T47D (cell line): ENCODE results near the gene EXOSC2.

Source experiments
- DNase-seq, 2 experiments: peaks; one replicate each; pipeline versions ENCODE4 v3.0.0 to v3.0.0-alpha.2; 2011 to 2012; ENCODE audit warnings: low read depth in 1 of 2, low spot score in 1 of 2
- JUND ChIP-seq: IDR thresholded peaks from 2 replicates; pipeline ENCODE4 v1.6.1; 2012; ENCODE audit warnings: low read depth
- in situ Hi-C: cut with HindIII; loops from 2 replicates; pipeline ENCODE4 v1.10.0; 2016; ENCODE audit warnings: low sequenced_read_pairs, low pct_unique_long_range_greater_than_20kb

The EXOSC2 gene

DNA sequence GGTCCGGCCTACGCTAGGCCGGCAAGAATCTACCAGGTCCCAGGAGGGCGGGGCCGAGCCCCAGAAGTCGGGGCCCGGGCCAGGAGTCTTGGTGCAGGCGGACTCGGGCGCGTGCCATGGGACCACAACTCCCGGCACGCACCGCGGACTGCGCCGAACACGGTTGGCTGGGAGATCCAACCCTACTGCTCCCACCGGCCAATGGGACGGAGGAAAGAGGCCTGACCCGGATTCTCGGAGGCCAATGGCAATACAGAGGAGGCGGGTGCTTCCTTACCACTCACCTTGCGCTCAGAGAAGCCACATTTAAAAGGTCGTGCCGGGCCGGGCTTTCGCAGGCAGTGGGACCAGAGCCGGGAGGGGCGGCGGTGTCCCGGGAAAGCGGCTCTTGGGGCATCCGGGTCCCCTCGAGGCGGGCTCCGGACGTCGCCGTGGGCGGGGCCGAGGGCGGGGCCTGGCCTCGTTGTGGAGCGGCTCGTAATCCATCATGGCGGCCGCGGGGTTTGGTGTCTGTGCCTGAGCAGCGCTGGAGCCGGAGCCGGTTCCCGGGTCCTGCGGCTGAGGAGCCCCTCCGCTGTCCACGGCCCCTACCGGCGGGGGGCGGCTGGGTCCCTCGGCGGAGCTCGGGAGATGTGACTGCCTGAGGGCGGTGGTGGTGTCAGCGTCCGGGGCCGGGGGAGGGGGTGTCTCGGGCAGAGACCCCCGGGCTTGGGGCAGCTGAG lies 19.1 kb downstream of the EXOSC2 start:
- DNase-seq: peak; percentile 100
- in situ Hi-C loops: no loop called here
- TF ChIP-seq JUND: no peak

DNA sequence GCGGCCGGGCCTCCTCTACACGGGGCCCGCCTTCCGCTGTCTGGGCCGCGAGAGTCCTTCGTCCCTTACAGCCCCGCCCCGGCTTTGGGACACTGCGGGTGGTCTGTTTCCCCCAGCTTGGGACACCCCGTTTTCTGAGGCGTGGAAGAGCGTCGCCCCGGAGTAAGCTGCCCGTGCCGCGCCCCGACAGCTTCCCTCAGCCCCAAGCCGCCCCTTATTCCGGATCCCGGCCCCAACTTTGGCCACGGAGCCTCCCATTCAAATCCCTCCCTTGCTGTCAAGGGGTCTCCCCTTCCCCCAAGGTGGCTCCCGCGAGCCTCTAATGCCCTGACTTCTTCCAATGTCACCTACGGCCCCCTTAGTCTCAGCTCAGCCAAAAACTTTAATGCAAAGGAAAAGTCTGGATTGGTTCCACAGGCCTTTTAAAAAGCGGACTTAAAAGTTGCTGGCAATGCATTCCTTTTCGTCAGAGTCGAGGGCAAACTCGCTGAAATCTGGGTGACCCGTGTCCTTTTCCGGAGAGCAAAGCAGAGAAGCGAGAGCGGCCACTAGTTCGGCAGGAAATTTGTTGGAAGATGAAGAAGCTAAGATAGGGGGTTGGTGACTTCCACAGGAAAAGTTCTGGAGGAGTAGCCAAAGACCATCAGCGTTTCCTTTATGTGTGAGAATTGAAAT lies 19.8 kb downstream of the EXOSC2 start:
- no peak for TF ChIP-seq JUND
- in situ Hi-C loops: no loop called here
- peak; percentile 18 to 50 for DNase-seq

DNA sequence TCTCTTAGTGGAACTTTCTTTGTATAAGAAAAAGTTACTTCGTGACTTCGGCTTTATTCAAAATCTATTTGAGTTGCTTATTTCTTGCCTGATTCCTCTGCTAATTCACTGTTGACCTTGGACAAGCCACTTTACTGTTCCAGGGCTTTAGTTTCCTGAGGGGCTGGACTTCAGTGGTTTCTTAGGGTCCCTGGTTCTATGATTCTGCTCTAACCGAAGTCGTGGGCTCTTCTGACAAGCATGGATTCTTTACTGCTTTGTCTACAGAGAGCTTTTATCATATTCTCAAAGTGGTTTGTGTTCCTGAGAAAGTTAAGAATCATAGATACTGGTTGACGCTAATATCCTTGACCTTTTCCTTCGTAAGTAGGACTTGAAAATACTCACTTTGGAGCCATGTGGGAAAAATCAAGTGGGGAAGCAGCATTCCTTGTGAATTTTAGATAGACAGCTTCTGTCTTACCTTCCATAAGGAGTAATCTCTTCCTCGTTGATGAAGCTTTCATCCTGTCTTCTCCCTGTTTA lies 21.1 kb downstream of the EXOSC2 start:
- TF ChIP-seq JUND: no peak
- in situ Hi-C loops: no loop called here
- no peak for DNase-seq

- in situ Hi-C loops: no loop called here
- no peak for DNase-seq
- no peak for TF ChIP-seq JUND
These were observed 21.7 kb downstream of the EXOSC2 start for GRCh38 chr9:130715270-130715669.

- in situ Hi-C loops: no loop called here
- no peak for DNase-seq
- no peak for TF ChIP-seq JUND
These were observed 25.0 kb downstream of the EXOSC2 start for GRCh38 chr9:130718562-130718961.

DNA sequence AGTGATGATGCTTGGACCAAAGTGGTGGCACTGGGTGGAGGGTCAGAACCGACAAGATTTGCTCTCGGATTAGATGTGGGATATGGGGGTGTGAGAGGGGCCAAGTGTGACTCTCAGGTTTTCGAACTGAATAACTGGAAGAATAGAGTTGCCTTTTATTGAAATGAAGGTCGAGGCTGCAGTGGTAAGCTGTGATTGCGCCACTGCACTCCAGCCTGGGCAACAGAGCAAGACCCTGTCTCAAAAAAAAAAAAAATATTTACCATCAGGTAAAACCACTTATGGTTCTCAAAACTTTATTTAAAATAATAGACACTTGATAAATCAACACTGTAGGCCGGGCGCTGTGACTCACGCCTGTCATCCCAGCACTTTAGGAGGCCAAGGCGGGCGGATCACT lies 27.2 kb downstream of the EXOSC2 start:
- no peak for DNase-seq
- no peak for TF ChIP-seq JUND
- in situ Hi-C loops: no loop called here

- DNase-seq: no peak
- in situ Hi-C loops: no loop called here
- TF ChIP-seq JUND: no peak
These were observed 35.1 kb downstream of the EXOSC2 start for GRCh38 chr9:130728721-130729120.

- in situ Hi-C loops: no loop called here
These were observed 35.6 kb downstream of the EXOSC2 start for GRCh38 chr9:130729145-130729544.

DNA sequence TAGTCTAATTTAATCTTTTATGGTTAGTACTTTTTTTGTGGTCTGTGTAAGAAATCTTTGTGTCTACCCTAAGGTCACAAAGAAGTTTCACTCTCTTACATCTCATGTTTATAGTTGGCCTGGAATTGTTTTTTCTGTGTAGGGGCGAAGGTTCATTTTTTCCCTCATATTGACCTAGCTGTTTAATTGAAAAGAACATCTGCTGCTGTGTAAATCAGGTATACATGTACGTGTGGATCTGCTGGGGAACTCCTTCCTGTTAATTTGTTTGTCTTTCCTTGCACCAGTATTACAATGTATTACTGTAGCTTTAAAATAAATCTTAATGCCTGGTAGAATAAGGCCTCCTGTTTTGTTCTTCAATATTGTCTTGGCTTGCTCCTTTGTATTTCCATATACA lies 37.8 kb downstream of the EXOSC2 start:
- DNase-seq: no peak
- TF ChIP-seq JUND: no peak
- in situ Hi-C loops: no loop called here

More at GRCh38 chr9:130729145-130729544, 35.6 kb downstream of the EXOSC2 start:
- no peak for TF ChIP-seq JUND
- no peak for DNase-seq

DNA sequence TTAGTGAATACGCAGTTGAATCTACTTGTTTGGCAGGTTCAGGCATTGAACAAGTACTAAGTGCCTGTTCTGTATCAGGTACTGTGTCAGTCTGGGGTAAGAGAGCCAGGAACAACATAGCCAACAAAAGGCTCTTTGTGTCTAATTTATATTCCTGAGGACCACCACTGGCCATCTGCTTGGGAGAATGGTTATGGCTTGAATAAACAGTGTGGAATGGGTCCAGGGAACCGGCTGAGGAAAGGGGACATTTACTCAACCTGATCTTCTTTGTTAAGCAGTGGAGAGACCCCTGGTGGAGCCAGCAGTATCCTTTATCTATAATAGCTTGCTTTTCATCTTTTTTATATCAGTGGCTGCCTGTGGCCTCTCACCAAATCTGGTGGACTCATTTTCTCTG lies 38.6 kb downstream of the EXOSC2 start:
- in situ Hi-C loops: no loop called here
- no peak for TF ChIP-seq JUND
- no peak for DNase-seq

DNA sequence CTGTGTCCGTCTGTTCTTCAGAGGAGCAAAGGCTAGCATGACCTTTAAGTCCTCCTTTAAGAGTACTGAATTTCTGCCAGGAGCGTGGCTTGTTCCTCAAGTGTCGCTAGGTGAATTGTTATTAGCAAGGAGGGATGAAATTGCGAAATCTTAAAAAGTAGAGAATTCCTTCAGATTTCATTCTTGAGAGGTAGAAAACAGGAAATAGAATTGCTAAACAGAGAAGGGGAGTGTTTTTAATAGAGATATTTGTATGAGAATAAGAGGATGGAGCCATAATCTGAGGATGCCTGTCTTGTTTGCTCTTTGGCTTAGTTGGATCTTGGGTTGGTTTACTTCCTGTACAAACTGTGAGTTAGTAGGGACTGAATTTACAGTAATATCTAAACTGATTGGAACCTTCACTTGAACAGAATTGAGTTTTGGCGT lies 39.2 kb downstream of the EXOSC2 start:
- TF ChIP-seq JUND: no peak
- in situ Hi-C loops: no loop called here
- DNase-seq: peak in 1 of 2 experiments; percentile 18

DNA sequence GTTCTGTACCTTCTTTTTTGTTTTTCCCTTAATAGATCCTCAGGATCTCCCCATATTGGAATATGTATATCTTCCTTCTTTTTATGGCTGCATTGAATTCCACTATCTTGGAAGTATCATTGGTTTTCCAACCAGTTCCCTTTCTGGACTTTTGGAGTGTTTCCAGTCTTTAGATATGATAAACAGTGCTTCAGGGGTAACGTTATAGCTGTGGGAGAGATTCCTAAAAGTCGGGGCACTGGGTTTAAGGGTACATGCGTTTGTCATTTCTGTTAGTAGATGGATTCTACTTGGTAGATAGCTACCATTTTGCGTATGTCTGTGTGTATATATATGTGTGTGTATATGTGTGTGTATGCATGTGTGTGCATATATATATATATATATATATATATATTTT lies 42.0 kb downstream of the EXOSC2 start:
- no peak for DNase-seq
- in situ Hi-C loops: no loop called here
- no peak for TF ChIP-seq JUND

- DNase-seq: no peak
- TF ChIP-seq JUND: no peak
- in situ Hi-C loops: no loop called here
These were observed 43.3 kb downstream of the EXOSC2 start for GRCh38 chr9:130736834-130737233.
